ENCODE measurements around the gene ZNF354C. TPM values are rescaled to one million over a fixed set of nuclear protein-coding genes. Genes with fewer than 3 reads are reported as not detected.

ZNF354C gene
- total RNA-seq, 1 donor from 2014 or later: 4.1 TPM

- Histone ChIP-seq H3K4me2 (ENCODE audit: low read length) (no peak overlapping the region), H3K27me3 (ENCODE audit: insufficient read depth, low read length) (no peaks in the 10 kb centered on the region), H3K9me3 (ENCODE audit: insufficient read depth, low read depth, low read length) (peaks cover 4% of the 10 kb centered on the region), H3K36me3 (ENCODE audit: insufficient read depth, low read length) (no peaks in the 10 kb centered on the region), H3K79me2 (ENCODE audit: insufficient read depth, low read length) (no peaks in the 10 kb centered on the region), H2AFZ (ENCODE audit: low read depth, low read length) (no peak overlapping the region), H3K9ac (ENCODE audit: low read length) (no peak overlapping the region), H4K20me1 (ENCODE audit: insufficient read depth, low read length) (no peaks in the 10 kb centered on the region), H3K4me1 (ENCODE audit: insufficient read depth, low read length) (no peaks in the 10 kb centered on the region), H3K4me3 (ENCODE audit: insufficient read depth, low read depth, low read length) (no peak overlapping the region), H3K27ac (ENCODE audit: low read depth, low read length) (no peak overlapping the region)
- FAIRE-seq (no peak), DNase-seq (ENCODE audit: low read depth) (no peak)
- no peak for TF ChIP-seq CTCF (IDR thresholded peaks at IDR 0.05; ENCODE audit: insufficient read depth, low read depth, low read length)
- TF ChIP-seq EZH2 (IDR thresholded peaks at IDR 0.05; ENCODE audit: insufficient read depth, low read length): no peak
- peaks cover 28% of the 10 kb centered on the region for H3K9me3 Mint-ChIP-seq (ENCODE audit: unreplicated experiment)
- H3K36me3 Mint-ChIP-seq (ENCODE audit: low read depth, unreplicated experiment): peaks cover 6% of the 10 kb centered on the region
- H3K27me3 Mint-ChIP-seq (ENCODE audit: low read depth, unreplicated experiment): no peaks in the 10 kb centered on the region
- H3K4me3 Mint-ChIP-seq (ENCODE audit: unreplicated experiment): no peak overlapping the region
- no peak overlapping the region for H3K27ac Mint-ChIP-seq (ENCODE audit: unreplicated experiment)
- no peaks in the 10 kb centered on the region for H3K4me1 Mint-ChIP-seq (ENCODE audit: low read depth, unreplicated experiment)
These were observed 51.4 kb downstream of the ZNF354C start for GRCh38 chr5:179111267-179112207.

- no peak for TF ChIP-seq EZH2 (IDR thresholded peaks at IDR 0.05; ENCODE audit: insufficient read depth, low read length)
- no peak for TF ChIP-seq CTCF (IDR thresholded peaks at IDR 0.05; ENCODE audit: insufficient read depth, low read depth, low read length)
- H4K20me1 ChIP-seq (ENCODE audit: insufficient read depth, low read length): no peaks in the 10 kb centered on the region
- no peak overlapping the region for H3K4me3 ChIP-seq (ENCODE audit: insufficient read depth, low read depth, low read length)
- no peaks in the 10 kb centered on the region for H3K79me2 ChIP-seq (ENCODE audit: insufficient read depth, low read length)
- peaks cover 6% of the 10 kb centered on the region for H3K36me3 Mint-ChIP-seq (ENCODE audit: low read depth, unreplicated experiment)
- no peaks in the 10 kb centered on the region for H3K27me3 ChIP-seq (ENCODE audit: insufficient read depth, low read length)
- no peak overlapping the region for H3K9ac ChIP-seq (ENCODE audit: low read length)
- no peaks in the 10 kb centered on the region for H3K4me1 ChIP-seq (ENCODE audit: insufficient read depth, low read length)
- H2AFZ ChIP-seq (ENCODE audit: low read depth, low read length): no peak overlapping the region
- H3K9me3 Mint-ChIP-seq (ENCODE audit: unreplicated experiment): peaks cover 28% of the 10 kb centered on the region
- H3K4me3 Mint-ChIP-seq (ENCODE audit: unreplicated experiment): no peak overlapping the region
- no peaks in the 10 kb centered on the region for H3K27me3 Mint-ChIP-seq (ENCODE audit: low read depth, unreplicated experiment)
- no peak for DNase-seq (ENCODE audit: low read depth)
- H3K27ac Mint-ChIP-seq (ENCODE audit: unreplicated experiment): no peak overlapping the region
- H3K36me3 ChIP-seq (ENCODE audit: insufficient read depth, low read length): no peaks in the 10 kb centered on the region
- FAIRE-seq: no peak
- H3K4me1 Mint-ChIP-seq (ENCODE audit: low read depth, unreplicated experiment): no peaks in the 10 kb centered on the region
- H3K4me2 ChIP-seq (ENCODE audit: low read length): no peak overlapping the region
- H3K27ac ChIP-seq (ENCODE audit: low read depth, low read length): no peak overlapping the region
- peaks cover 6% of the 10 kb centered on the region for H3K9me3 ChIP-seq (ENCODE audit: insufficient read depth, low read depth, low read length)
These were observed 52.4 kb downstream of the ZNF354C start for GRCh38 chr5:179112469-179113142.
